Uterus (tissue), 4 donors: ENCODE data around the gene DAB2IP. TPM values are rescaled to one million over a fixed set of nuclear protein-coding genes. Genes with fewer than 3 reads are reported as not detected.

Source experiments
- DNase-seq, 2 donors: peaks; one replicate each; pipeline ENCODE4 v3.0.0-alpha.2; 2019 to 2020
- H3K27ac ChIP-seq, 2 donors: fragments of 200-600 bp; sonication (generic); 1 replicate in 1 of 2; 2 replicates in 1 of 2; pipeline ENCODE4 v1.5.1; 2016 to 2018
- H3K27me3 ChIP-seq, 2 donors: fragments of 200-600 bp; sonication (generic); one replicate each; pipeline ENCODE4 v1.5.1; 2018 to 2019; ENCODE audit warnings: control low read depth in 1 of 2
- H3K36me3 ChIP-seq, 2 donors: fragments of 200-600 bp; sonication (generic); one replicate each; pipeline ENCODE4 v1.5.1; 2019; ENCODE audit warnings: control low read depth in 1 of 2
- H3K4me1 ChIP-seq, 2 donors: fragments of 200-600 bp; sonication (generic); one replicate each; pipeline ENCODE4 v1.5.1; 2018 to 2019; ENCODE audit warnings: control low read depth in 1 of 2
- H3K4me3 ChIP-seq, 2 donors: fragments of 200-600 bp; sonication (generic); 1 replicate in 1 of 2; 2 replicates in 1 of 2; pipeline ENCODE4 v1.5.1; 2018 to 2019; ENCODE audit warnings: mild to moderate bottlenecking in 1 of 2
- H3K9me3 ChIP-seq, 2 donors: fragments of 200-600 bp; sonication (generic); one replicate each; pipeline ENCODE4 v1.5.1; 2019; ENCODE audit warnings: control low read depth in 1 of 2
- POLR2A ChIP-seq, 2 donors: fragments of 450-650 bp; IDR thresholded peaks; one replicate each; pipeline ENCODE4 v1.6.1; 2016; ENCODE audit warnings: antibody characterized with exemption in 2 of 2, mild to moderate bottlenecking in 1 of 2, moderate library complexity in 1 of 2
- intact Hi-C: fragments of 100-400 bp; cut with DNase I; formaldehyde crosslinking; loops from one replicate; pipeline ENCODE4 v1.15.1; 2023; ENCODE audit warnings: low total_unique reads
- total RNA-seq, 4 donors: library from RNA; depleted of rRNA in 3 of 4; stranded (reverse); fragments of >200 nt in 3 of 4; gene quantifications; one replicate each; pipeline versions ENCODE4 v1.1.0 to v1.2.4, GENCODE V29; 2014 to 2023
- TF ChIP-seq, protein P1 (sequence below), 4 experiments: fragments of 200-600 bp in 2 of 4; fragments of 450-650 bp in 2 of 4; sonication (generic) in 2 of 4; IDR thresholded peaks; one replicate each; pipeline ENCODE4 v1.5.1; 2016 to 2019; ENCODE audit warnings: antibody characterized with exemption in 4 of 4, mild to moderate bottlenecking in 2 of 4, moderate library complexity in 1 of 4
- donor health status: DM: yes; HTN: yes; CAD: no.

The DAB2IP gene
- total RNA-seq, 4 donors from 2014 or later = 22.0 to 139 (median 31.6) TPM

DNA sequence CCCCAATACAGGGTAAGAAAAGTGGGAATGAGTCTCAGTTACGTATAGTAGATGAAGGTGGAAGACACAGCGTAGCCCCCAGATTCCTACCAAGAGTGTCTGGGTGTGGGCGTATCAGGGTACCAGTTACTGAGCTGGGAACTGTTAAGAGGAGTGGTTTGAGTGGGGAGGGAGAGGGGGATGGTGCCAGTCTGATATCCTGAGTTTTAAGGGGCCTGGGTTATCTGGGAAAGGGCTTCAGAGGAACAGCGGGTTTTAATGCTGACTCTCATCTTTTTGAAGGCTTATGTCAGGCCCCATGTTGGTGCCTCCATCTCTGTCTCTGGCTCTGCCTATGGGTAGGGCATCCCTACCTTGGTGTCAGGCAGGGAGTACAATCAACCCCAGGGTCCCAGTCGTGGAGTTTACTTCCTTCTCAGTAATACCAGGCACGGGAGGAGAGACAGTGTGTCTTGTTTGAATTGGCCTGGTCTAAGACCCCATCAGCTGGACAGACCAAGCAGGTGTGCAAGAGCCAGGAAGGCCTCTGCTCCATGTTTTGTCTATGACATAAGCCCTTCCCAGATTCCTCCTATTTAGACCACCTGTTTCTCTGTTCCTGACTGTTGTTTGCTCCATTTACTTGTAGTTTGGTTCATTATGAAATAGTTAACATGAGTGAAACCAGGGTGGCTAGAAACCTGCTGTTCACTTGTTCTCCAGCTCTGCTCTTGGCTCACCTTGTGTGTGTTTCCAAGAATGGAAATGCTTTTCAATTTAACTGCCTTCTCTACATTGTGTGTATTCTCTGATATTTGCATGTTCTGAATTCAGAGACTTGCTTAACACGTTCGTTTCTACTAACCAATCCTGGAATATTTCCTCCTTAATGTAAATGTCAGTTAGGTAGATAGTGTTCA, 125.6 kb downstream of the DAB2IP start:
- H3K4me3 ChIP-seq = no peak overlapping the region
- H3K4me1 ChIP-seq = peaks cover 0 to 21% of the 10 kb centered on the region in 2 donors
- H3K36me3 ChIP-seq = no peaks in the 10 kb centered on the region
- TF ChIP-seq, protein P1, sequence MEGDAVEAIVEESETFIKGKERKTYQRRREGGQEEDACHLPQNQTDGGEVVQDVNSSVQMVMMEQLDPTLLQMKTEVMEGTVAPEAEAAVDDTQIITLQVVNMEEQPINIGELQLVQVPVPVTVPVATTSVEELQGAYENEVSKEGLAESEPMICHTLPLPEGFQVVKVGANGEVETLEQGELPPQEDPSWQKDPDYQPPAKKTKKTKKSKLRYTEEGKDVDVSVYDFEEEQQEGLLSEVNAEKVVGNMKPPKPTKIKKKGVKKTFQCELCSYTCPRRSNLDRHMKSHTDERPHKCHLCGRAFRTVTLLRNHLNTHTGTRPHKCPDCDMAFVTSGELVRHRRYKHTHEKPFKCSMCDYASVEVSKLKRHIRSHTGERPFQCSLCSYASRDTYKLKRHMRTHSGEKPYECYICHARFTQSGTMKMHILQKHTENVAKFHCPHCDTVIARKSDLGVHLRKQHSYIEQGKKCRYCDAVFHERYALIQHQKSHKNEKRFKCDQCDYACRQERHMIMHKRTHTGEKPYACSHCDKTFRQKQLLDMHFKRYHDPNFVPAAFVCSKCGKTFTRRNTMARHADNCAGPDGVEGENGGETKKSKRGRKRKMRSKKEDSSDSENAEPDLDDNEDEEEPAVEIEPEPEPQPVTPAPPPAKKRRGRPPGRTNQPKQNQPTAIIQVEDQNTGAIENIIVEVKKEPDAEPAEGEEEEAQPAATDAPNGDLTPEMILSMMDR (IDR thresholded peaks at IDR 0.05) = no peak
- TF ChIP-seq POLR2A (IDR thresholded peaks at IDR 0.05) = no peak
- DNase-seq = peak in 1 of 2 donors; percentile 14
- intact Hi-C loops = no loop called here
- no peaks in the 10 kb centered on the region for H3K9me3 ChIP-seq
- H3K27ac ChIP-seq = peak overlapping the region; percentile 19 to 84
- no peaks in the 10 kb centered on the region for H3K27me3 ChIP-seq

DNA sequence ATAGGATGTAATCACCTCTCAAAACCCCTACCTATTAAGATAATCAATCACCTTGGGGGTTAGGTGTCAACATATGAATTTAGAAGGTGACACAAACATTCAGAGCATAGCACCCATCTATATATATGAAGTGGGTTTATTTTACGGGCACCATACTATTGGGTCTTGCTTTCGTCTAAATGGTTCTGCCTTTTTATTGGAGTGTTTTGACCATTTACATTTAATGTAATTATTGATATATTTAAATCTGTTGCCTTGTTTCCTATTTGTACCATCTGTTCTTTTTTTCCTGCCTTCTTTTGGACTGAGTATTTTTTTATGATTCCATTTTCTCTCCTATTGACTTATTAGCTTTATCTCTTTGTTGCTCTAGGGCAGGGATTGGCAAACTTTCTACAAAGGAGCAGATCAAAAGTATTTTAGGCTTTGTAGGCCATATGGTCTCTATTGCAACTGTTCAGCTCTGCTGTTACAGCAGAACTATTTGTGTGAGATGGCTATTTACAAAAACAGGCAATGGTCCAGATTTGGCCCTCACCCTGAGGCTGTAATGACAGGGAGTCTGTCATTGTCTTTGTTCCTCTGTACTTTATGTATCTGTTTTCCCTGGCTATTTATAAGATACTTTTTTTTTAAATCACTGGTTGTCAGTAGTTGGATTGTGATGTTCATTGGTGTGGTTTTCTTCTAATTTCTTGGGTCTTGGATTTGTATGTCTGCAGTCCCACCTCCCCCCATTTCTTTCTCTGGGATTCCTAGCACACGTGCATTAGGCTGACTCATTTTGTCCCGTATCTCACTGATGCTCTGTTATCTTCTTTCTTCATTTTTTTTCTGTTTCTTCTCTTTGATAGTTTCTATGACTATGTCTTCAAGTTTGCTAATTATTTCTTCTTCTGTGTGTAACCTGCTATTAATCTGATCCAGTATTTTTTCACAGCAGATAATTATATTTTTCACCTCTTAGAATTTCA, 127.1 kb downstream of the DAB2IP start:
- intact Hi-C loops = no loop called here
- no peaks in the 10 kb centered on the region for H3K27me3 ChIP-seq
- H3K4me1 ChIP-seq = peaks cover 0 to 5% of the 10 kb centered on the region in 2 donors
- TF ChIP-seq POLR2A (IDR thresholded peaks at IDR 0.05) = no peak
- TF ChIP-seq, protein P1 (IDR thresholded peaks at IDR 0.05) = no peak
- H3K36me3 ChIP-seq = no peaks in the 10 kb centered on the region
- H3K4me3 ChIP-seq = no peak overlapping the region
- H3K27ac ChIP-seq = peak overlapping the region; percentile 67 to 84
- peak in 1 of 2 donors; percentile 32 for DNase-seq
- no peaks in the 10 kb centered on the region for H3K9me3 ChIP-seq

DNA sequence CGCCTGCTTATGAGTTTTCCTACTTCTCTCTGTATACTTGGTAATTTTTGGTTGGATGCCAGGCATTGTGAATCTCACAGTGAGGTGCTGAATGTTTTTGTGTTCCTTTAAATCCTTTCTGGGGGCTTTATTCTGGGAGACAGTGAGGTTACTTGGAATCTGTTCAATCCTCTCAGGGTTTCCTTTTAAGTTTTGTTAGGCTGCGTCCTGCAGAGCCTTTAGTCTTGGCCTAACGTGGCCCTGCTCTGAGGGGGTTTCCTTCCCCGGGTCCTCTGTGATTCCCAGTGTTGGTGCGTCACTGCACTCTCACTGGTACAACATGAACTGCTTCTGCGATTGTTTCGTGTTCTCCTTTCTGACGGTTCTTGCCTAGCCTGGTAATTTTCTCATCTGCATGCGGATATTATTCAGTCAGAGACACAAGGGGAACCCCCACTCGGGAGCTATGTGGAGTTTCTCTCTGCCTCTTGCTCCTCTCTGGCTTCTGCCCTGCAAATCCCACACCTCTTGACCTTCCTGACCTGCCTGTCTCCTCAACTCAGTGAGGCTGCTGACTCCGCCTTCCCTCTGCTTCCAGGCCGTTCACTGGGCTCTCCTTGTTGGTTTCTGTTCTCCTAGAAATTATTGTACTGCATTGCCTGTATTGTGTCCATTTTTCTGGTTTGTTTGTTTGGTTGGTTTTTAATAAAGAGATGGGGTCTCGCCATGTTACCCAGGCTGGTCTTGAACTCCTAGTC, 128.1 kb downstream of the DAB2IP start:
- no peaks in the 10 kb centered on the region for H3K36me3 ChIP-seq
- intact Hi-C loops = no loop called here
- TF ChIP-seq POLR2A (IDR thresholded peaks at IDR 0.05) = no peak
- TF ChIP-seq, protein P1 (IDR thresholded peaks at IDR 0.05) = no peak
- peak overlapping the region; percentile 67 to 84 for H3K27ac ChIP-seq
- H3K4me1 ChIP-seq = peaks cover 0 to 4% of the 10 kb centered on the region in 2 donors
- no peaks in the 10 kb centered on the region for H3K9me3 ChIP-seq
- no peaks in the 10 kb centered on the region for H3K27me3 ChIP-seq
- H3K4me3 ChIP-seq = no peak overlapping the region
- peak; percentile 27 to 79 for DNase-seq

DNA sequence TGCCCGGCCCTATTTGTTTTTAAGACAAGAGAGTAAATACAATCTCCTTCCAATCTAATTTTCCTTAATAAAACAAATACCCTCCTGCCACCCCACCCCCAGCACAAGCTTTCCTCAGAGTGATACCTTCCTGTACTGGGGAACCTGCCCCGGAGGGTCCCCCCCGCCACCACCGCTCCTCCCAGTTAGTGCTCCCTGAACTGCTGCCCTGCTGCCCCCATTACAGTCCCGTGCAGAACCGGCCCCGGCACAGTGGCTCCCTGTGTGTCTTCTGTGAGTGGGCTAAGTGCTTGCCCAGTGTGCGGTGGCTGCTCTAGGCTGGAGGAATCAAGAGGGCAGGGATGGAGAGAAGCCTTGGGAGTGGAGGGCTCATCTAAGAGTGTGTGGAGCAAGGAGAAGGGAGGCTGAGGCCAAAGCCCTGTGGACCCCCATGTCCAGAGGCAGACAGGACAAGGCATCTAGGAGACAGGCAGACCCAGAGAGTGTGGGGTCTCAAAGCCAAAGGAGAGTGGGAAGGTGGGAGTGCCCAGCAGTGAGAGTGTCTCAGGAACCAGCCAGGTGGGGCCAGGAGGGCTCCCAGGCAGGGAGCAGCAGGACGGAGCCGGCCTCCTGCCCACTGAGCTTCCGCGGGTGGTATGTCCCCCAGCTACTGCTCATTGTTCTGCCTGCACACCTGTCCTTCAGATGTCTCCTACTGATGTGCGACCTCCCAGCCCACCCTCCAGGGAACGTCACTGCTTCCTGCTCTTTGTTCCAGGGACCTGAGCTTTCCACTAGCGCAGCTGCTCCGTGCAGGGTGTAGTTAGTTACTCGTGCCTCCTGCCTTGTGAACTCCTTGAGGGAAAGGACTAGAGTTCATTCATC, 129.0 kb downstream of the DAB2IP start:
- no peak for TF ChIP-seq POLR2A (IDR thresholded peaks at IDR 0.05)
- TF ChIP-seq, protein P1 (IDR thresholded peaks at IDR 0.05) = no peak
- no peak overlapping the region for H3K4me3 ChIP-seq
- peak; percentile 13 to 23 for DNase-seq
- H3K27ac ChIP-seq = peak overlapping the region; percentile 67 to 84
- no peaks in the 10 kb centered on the region for H3K36me3 ChIP-seq
- no peaks in the 10 kb centered on the region for H3K9me3 ChIP-seq
- no peaks in the 10 kb centered on the region for H3K27me3 ChIP-seq
- peaks cover 0 to 4% of the 10 kb centered on the region in 2 donors for H3K4me1 ChIP-seq
- intact Hi-C loops = no loop called here
